ENCODE measurements around the gene PTPRC.

The PTPRC gene

GRCh38 chr1:198771563-198772153 lies 132.8 kb downstream of the PTPRC start:
- DNase-seq: no peak

- DNase-seq: no peak
Measured at GRCh38 chr1:198772626-198773025, 133.8 kb downstream of the PTPRC start.

GRCh38 chr1:198773030-198773429 lies 134.2 kb downstream of the PTPRC start:
- DNase-seq: no peak

- DNase-seq: no peak
Measured at GRCh38 chr1:198773523-198773922, 134.7 kb downstream of the PTPRC start.

GRCh38 chr1:198774421-198774820 lies 135.6 kb downstream of the PTPRC start:
- DNase-seq: no peak

- DNase-seq: peak; percentile 30
Measured at GRCh38 chr1:198775606-198776005, 136.8 kb downstream of the PTPRC start.

GRCh38 chr1:198776602-198777029 lies 137.8 kb downstream of the PTPRC start:
- DNase-seq: no peak

- DNase-seq: no peak
Measured at GRCh38 chr1:198778049-198778448, 139.2 kb downstream of the PTPRC start.

GRCh38 chr1:198780376-198780775 lies 141.5 kb downstream of the PTPRC start:
- DNase-seq: no peak

GRCh38 chr1:198788561-198789064 lies 149.8 kb downstream of the PTPRC start:
- DNase-seq: no peak

GRCh38 chr1:198793714-198794113 lies 154.9 kb downstream of the PTPRC start:
- no peak for DNase-seq

GRCh38 chr1:198794498-198794897 lies 155.7 kb downstream of the PTPRC start:
- DNase-seq: no peak

- DNase-seq: no peak
Measured at GRCh38 chr1:198797656-198798055, 158.8 kb downstream of the PTPRC start.

- no peak for DNase-seq
Measured at GRCh38 chr1:198798923-198799386, 160.1 kb downstream of the PTPRC start.

- no peak for DNase-seq
Measured at GRCh38 chr1:198805498-198806151, 166.8 kb downstream of the PTPRC start.

- no peak for DNase-seq
Measured at GRCh38 chr1:198806861-198807260, 168.0 kb downstream of the PTPRC start.
